Thyroid gland (tissue), 4 donors: ENCODE measurements around the gene SH3YL1.

Experiments used
- CTCF ChIP-seq, 6 experiments: fragments of 200-600 bp in 3 of 6; fragments of 450-650 bp in 3 of 6; sonication (generic) in 3 of 6; IDR thresholded peaks; one replicate each; pipeline ENCODE4 v1.5.1; 2016 to 2019; ENCODE audit warnings: antibody characterized with exemption in 6 of 6, mild to moderate bottlenecking in 2 of 6, inconsistent platforms in 1 of 6, moderate library complexity in 1 of 6
- POLR2A ChIP-seq, 2 donors: fragments of 450-650 bp; IDR thresholded peaks; one replicate each; pipeline ENCODE4 v1.6.1; 2017; ENCODE audit warnings: antibody characterized with exemption in 2 of 2, mild to moderate bottlenecking in 2 of 2, moderate library complexity in 1 of 2

GRCh38 chr2:216068-216467 lies 47.8 kb downstream of the SH3YL1 start:
- TF ChIP-seq CTCF (IDR thresholded peaks at IDR 0.05) (no peak), POLR2A (IDR thresholded peaks at IDR 0.05) (no peak)
